HEK293T (cell line): Measurements from ENCODE around the gene CCDC102A.

Experiments used
- ARNT ChIP-seq: fragments of 450-650 bp; IDR thresholded peaks from 2 replicates; pipeline ENCODE4 v1.6.1; 2017; ENCODE audit warnings: mild to moderate bottlenecking
- BHLHE40 ChIP-seq: fragments of 450-650 bp; IDR thresholded peaks from 2 replicates; pipeline ENCODE4 v1.6.1; 2016; ENCODE audit warnings: mild to moderate bottlenecking, moderate library complexity, borderline replicate concordance
- ELF4 ChIP-seq: fragments of 450-650 bp; IDR thresholded peaks from 2 replicates; pipeline ENCODE4 v1.6.1; 2017; ENCODE audit warnings: antibody characterized with exemption
- FOXA1 ChIP-seq: fragments of 450-650 bp; IDR thresholded peaks from 2 replicates; pipeline ENCODE4 v1.6.1; 2016; ENCODE audit warnings: mild to moderate bottlenecking
- FOXM1 ChIP-seq: fragments of 450-650 bp; IDR thresholded peaks from 2 replicates; pipeline ENCODE4 v1.6.1; 2017; ENCODE audit warnings: mild to moderate bottlenecking, borderline replicate concordance
- HDGF ChIP-seq: fragments of 450-650 bp; IDR thresholded peaks from 2 replicates; pipeline ENCODE4 v1.6.1; 2017; ENCODE audit warnings: antibody characterized with exemption, borderline replicate concordance
- LEF1 ChIP-seq: fragments of 450-650 bp; IDR thresholded peaks from 2 replicates; pipeline ENCODE4 v1.6.1; 2017; ENCODE audit warnings: mild to moderate bottlenecking, borderline replicate concordance
- TARDBP ChIP-seq: fragments of 450-650 bp; IDR thresholded peaks from 2 replicates; pipeline ENCODE4 v1.6.1; 2016
- ZNF384 ChIP-seq: fragments of 450-650 bp; IDR thresholded peaks from 2 replicates; pipeline ENCODE4 v1.6.1; 2016
- TF ChIP-seq, protein P1 (sequence below): fragments of 450-650 bp; IDR thresholded peaks from 2 replicates; pipeline ENCODE4 v1.6.1; 2016

DNA sequence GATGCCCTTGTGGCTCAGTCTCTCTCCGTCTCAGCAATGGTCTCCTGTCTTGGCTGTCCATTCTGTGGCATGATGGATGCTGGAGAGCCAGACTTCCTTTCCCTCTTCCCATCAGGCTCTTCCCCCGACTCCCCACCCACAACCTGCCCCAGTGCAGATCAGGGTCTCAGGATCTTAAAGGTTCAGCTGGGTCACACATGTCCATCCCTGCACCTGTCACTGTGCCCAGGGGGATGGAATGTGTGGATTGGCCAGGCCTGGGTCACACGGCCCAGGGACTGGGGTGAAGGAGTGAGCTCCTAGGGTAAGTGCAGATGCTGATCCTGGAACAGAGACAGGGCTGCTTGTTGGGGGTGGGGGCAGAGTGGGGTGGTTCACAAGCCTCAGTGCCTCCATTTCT is 29.1 kb upstream of the CCDC102A start:
- TF ChIP-seq, protein P1, sequence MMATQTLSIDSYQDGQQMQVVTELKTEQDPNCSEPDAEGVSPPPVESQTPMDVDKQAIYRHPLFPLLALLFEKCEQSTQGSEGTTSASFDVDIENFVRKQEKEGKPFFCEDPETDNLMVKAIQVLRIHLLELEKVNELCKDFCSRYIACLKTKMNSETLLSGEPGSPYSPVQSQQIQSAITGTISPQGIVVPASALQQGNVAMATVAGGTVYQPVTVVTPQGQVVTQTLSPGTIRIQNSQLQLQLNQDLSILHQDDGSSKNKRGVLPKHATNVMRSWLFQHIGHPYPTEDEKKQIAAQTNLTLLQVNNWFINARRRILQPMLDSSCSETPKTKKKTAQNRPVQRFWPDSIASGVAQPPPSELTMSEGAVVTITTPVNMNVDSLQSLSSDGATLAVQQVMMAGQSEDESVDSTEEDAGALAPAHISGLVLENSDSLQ, result no peak
- TF ChIP-seq BHLHE40 (no peak), ZNF384 (no peak), TARDBP (no peak), ARNT (no peak), HDGF (no peak), FOXM1 (no peak), FOXA1 (no peak), ELF4 (no peak), LEF1 (no peak)
